GM20431 (cell line): ENCODE measurements around the gene WHRN.

Experiments used
- in situ Hi-C: fragments of 300-500 bp; cut with MseI, MboI; formaldehyde crosslinking; loops from one replicate; pipeline ENCODE4 v1.15.0; 2020; ENCODE audit warnings: low sequenced_read_pairs; ENCODE audit not compliant: unreplicated experiment

The WHRN gene

GRCh38 chr9:114505187-114506081 is at the start of gene WHRN:
WHRN (minus strand) TSS chr9:114505473; CDS start chr9:114504801, 672 bp downstream.
- in situ Hi-C loops: no loop called here

GRCh38 chr9:114553202-114553601 is 47.9 kb upstream of the WHRN start:
- in situ Hi-C loops: no loop called here

- in situ Hi-C loops: no loop called here
Measured at GRCh38 chr9:114552706-114553105, 47.4 kb upstream of the WHRN start.

- in situ Hi-C loops: no loop called here
Measured at GRCh38 chr9:114551750-114552685, 46.7 kb upstream of the WHRN start.

- in situ Hi-C loops: no loop called here
Measured at GRCh38 chr9:114549697-114550330, 44.5 kb upstream of the WHRN start.

- in situ Hi-C loops: no loop called here
Measured at GRCh38 chr9:114546851-114547250, 41.6 kb upstream of the WHRN start.

- in situ Hi-C loops: no loop called here
Measured at GRCh38 chr9:114545055-114545454, 39.8 kb upstream of the WHRN start.

GRCh38 chr9:114539701-114540380 is 34.6 kb upstream of the WHRN start:
- in situ Hi-C loops: no loop called here

- in situ Hi-C loops: no loop called here
Measured at GRCh38 chr9:114538241-114538640, 33.0 kb upstream of the WHRN start.

GRCh38 chr9:114532561-114533237 is 27.4 kb upstream of the WHRN start:
- in situ Hi-C loops: no loop called here

- in situ Hi-C loops: no loop called here
Measured at GRCh38 chr9:114529285-114529684, 24.0 kb upstream of the WHRN start.

- in situ Hi-C loops: no loop called here
Measured at GRCh38 chr9:114526807-114527206, 21.5 kb upstream of the WHRN start.

GRCh38 chr9:114525513-114525912 is 20.2 kb upstream of the WHRN start:
- in situ Hi-C loops: no loop called here

- in situ Hi-C loops: no loop called here
Measured at GRCh38 chr9:114524247-114524681, 19.0 kb upstream of the WHRN start.

- in situ Hi-C loops: no loop called here
Measured at GRCh38 chr9:114522847-114523246, 17.6 kb upstream of the WHRN start.

GRCh38 chr9:114522286-114522685 is 17.0 kb upstream of the WHRN start:
- in situ Hi-C loops: no loop called here

GRCh38 chr9:114521846-114522245 is 16.6 kb upstream of the WHRN start:
- in situ Hi-C loops: no loop called here

GRCh38 chr9:114518599-114519022 is 13.3 kb upstream of the WHRN start:
- in situ Hi-C loops: no loop called here

- in situ Hi-C loops: no loop called here
Measured at GRCh38 chr9:114518120-114518519, 12.8 kb upstream of the WHRN start.
